Left ventricle myocardium inferior (tissue), 1 donor: ENCODE data around the gene FAM204A. TPM values are rescaled to one million over a fixed set of nuclear protein-coding genes. Genes with fewer than 3 reads are reported as not detected.

Experiments
- DNase-seq: peaks from one replicate; pipeline ENCODE4 v3.0.0-alpha.2; 2020
- H3K27ac ChIP-seq: fragments of 200-600 bp; replicated peaks from 2 replicates; pipeline ENCODE4 v1.8.0; 2021
- H3K27me3 ChIP-seq: fragments of 200-600 bp; 2 replicates; pipeline ENCODE4 v1.8.0; 2021; ENCODE audit warnings: low read depth
- H3K36me3 ChIP-seq: fragments of 200-600 bp; 2 replicates; pipeline ENCODE4 v1.8.0; 2021
- H3K4me1 ChIP-seq: fragments of 200-600 bp; 2 replicates; pipeline ENCODE4 v1.8.0; 2021
- H3K4me3 ChIP-seq: fragments of 200-600 bp; 2 replicates; pipeline ENCODE4 v1.8.0; 2021; ENCODE audit warnings: mild to moderate bottlenecking, moderate library complexity
- H3K9me3 ChIP-seq: fragments of 200-600 bp; replicated peaks from 2 replicates; pipeline ENCODE4 v1.8.0; 2021
- CTCF ChIP-seq: fragments of 200-600 bp; IDR thresholded peaks from 2 replicates; pipeline ENCODE4 v1.8.0; 2021; ENCODE audit warnings: antibody characterized with exemption, mild to moderate bottlenecking, borderline replicate concordance
- intact Hi-C: fragments of 100-400 bp; cut with micrococcal nuclease; formaldehyde crosslinking; loops from one replicate; pipeline ENCODE4 v1.11.0; 2022
- total RNA-seq: library from RNA; stranded (reverse); fragmentation: NEBNext Ultra II Directional; extraction: Animal tissue kit (Norgen Biotek cat#: 25700); gene quantifications from one replicate; pipeline ENCODE4 v1.2.1, GENCODE V29; 2021
- donor health status: DM: no; HTN: yes; CAD: no; lungs with severe emphysema.

The FAM204A gene
- total RNA-seq, 1 donor from 2014 or later = 58.9 TPM

- intact Hi-C loops = no loop called here
- no peak for DNase-seq
- H3K27me3 ChIP-seq = peaks cover 100% of the 10 kb centered on the region
- no peaks in the 10 kb centered on the region for H3K9me3 ChIP-seq
- H3K36me3 ChIP-seq = no peaks in the 10 kb centered on the region
- H3K4me3 ChIP-seq = no peak overlapping the region
- no peak for TF ChIP-seq CTCF
- H3K27ac ChIP-seq = no peak overlapping the region
- no peaks in the 10 kb centered on the region for H3K4me1 ChIP-seq
These were observed 85.9 kb downstream of the FAM204A start for GRCh38 chr10:118256209-118256608.

- intact Hi-C loops = no loop called here
- TF ChIP-seq CTCF = no peak
- Histone ChIP-seq H3K36me3 (no peaks in the 10 kb centered on the region), H3K4me3 (no peak overlapping the region), H3K27me3 (peaks cover 100% of the 10 kb centered on the region), H3K9me3 (no peaks in the 10 kb centered on the region), H3K27ac (no peak overlapping the region), H3K4me1 (no peaks in the 10 kb centered on the region)
- DNase-seq = no peak
These were observed 86.8 kb downstream of the FAM204A start for GRCh38 chr10:118255355-118255754.

GRCh38 chr10:118254654-118255053, 87.5 kb downstream of the FAM204A start:
- Histone ChIP-seq H3K27ac (no peak overlapping the region), H3K4me1 (no peaks in the 10 kb centered on the region), H3K27me3 (peaks cover 100% of the 10 kb centered on the region), H3K9me3 (no peaks in the 10 kb centered on the region), H3K36me3 (no peaks in the 10 kb centered on the region), H3K4me3 (no peak overlapping the region)
- intact Hi-C loops = no loop called here
- TF ChIP-seq CTCF = no peak
- no peak for DNase-seq

GRCh38 chr10:118253397-118253796, 88.7 kb downstream of the FAM204A start:
- no peak overlapping the region for H3K4me3 ChIP-seq
- intact Hi-C loops = no loop called here
- no peak for DNase-seq
- no peaks in the 10 kb centered on the region for H3K9me3 ChIP-seq
- H3K4me1 ChIP-seq = no peaks in the 10 kb centered on the region
- H3K27me3 ChIP-seq = peaks cover 100% of the 10 kb centered on the region
- no peak overlapping the region for H3K27ac ChIP-seq
- TF ChIP-seq CTCF = no peak
- no peaks in the 10 kb centered on the region for H3K36me3 ChIP-seq

- Histone ChIP-seq H3K4me3 (no peak overlapping the region), H3K27ac (no peak overlapping the region), H3K4me1 (no peaks in the 10 kb centered on the region), H3K27me3 (peaks cover 97% of the 10 kb centered on the region), H3K9me3 (no peaks in the 10 kb centered on the region), H3K36me3 (no peaks in the 10 kb centered on the region)
- DNase-seq = no peak
- intact Hi-C loops = no loop called here
- no peak for TF ChIP-seq CTCF
These were observed 90.3 kb downstream of the FAM204A start for GRCh38 chr10:118251791-118252190.

GRCh38 chr10:118249714-118250113, 92.4 kb downstream of the FAM204A start:
- H3K9me3 ChIP-seq = no peaks in the 10 kb centered on the region
- DNase-seq = no peak
- H3K27ac ChIP-seq = no peak overlapping the region
- H3K27me3 ChIP-seq = peaks cover 97% of the 10 kb centered on the region
- H3K4me3 ChIP-seq = no peak overlapping the region
- H3K4me1 ChIP-seq = no peaks in the 10 kb centered on the region
- no peak for TF ChIP-seq CTCF
- no peaks in the 10 kb centered on the region for H3K36me3 ChIP-seq
- intact Hi-C loops = no loop called here
